CD4-positive, alpha-beta T cell (primary cell): Measurements from ENCODE around the gene RASSF10. TPM values are rescaled to one million over a fixed set of nuclear protein-coding genes. Genes with fewer than 3 reads are reported as not detected.

Experiments used
- ATAC-seq: fragments of 200-7000 bp; cut with Tn5 transposase; one replicate; pipeline ENCODE4 v1.10.0; 2022; ENCODE audit warnings: mild to moderate bottlenecking; ENCODE audit not compliant: poor library complexity
- CTCF ChIA-PET: fragments of 350-600 bp; sonication (Branson Sonifier 250); formaldehyde crosslinking; loops from one replicate; lab custom pipeline; 2021; ENCODE audit warnings: antibody characterized with exemption, inconsistent platforms; lab: Charles Lee
- POLR2A ChIA-PET: fragments of 350-600 bp; sonication (Branson Sonifier 250); formaldehyde crosslinking; loops from one replicate; lab custom pipeline; 2021; ENCODE audit warnings: antibody characterized with exemption, inconsistent platforms; lab: Charles Lee
- DNase-seq, 14 experiments: peaks; one replicate each; pipeline ENCODE4 v3.0.0-alpha.2; 2013 to 2020; ENCODE audit warnings: mixed read lengths in 2 of 14
- H3K27ac ChIP-seq, 2 donors: one replicate each; pipeline versions ENCODE4 v1.5.1 to v1.7.0; 2013; ENCODE audit warnings: low read length in 2 of 2, low read depth in 1 of 2, mild to moderate bottlenecking in 1 of 2
- H3K27me3 ChIP-seq, 2 experiments: 1 replicate in 1 of 2; 2 replicates in 1 of 2; pipeline versions ENCODE4 v1.6.1 to v1.7.0; 2013; ENCODE audit warnings: low read length in 2 of 2, control low read depth in 1 of 2, mild to moderate bottlenecking in 1 of 2, moderate library complexity in 1 of 2; ENCODE audit not compliant: insufficient read depth in 2 of 2, control insufficient read depth in 1 of 2
- H3K36me3 ChIP-seq: one replicate; pipeline ENCODE4 v1.6.1; 2013; ENCODE audit warnings: low read length, control low read depth; ENCODE audit not compliant: insufficient read depth
- H3K4me1 ChIP-seq: one replicate; pipeline ENCODE4 v1.6.1; 2013; ENCODE audit warnings: low read length, control low read depth; ENCODE audit not compliant: insufficient read depth
- H3K4me3 ChIP-seq: one replicate; pipeline ENCODE4 v1.5.1; 2013; ENCODE audit warnings: mild to moderate bottlenecking, low read length, moderate library complexity
- H3K9me3 ChIP-seq, 2 experiments: 1 replicate in 1 of 2; 2 replicates in 1 of 2; pipeline versions ENCODE4 v1.6.1 to v1.7.0; 2013; ENCODE audit warnings: low read length in 2 of 2, mild to moderate bottlenecking in 2 of 2, control low read depth in 1 of 2, moderate library complexity in 1 of 2; ENCODE audit not compliant: control insufficient read depth in 1 of 2, insufficient read depth in 1 of 2
- H3K27ac Mint-ChIP-seq: one replicate; pipeline ENCODE4 v1.8.0; 2020; ENCODE audit warnings: mixed read lengths
- H3K27me3 Mint-ChIP-seq: one replicate; pipeline ENCODE4 v1.8.0; 2021; ENCODE audit warnings: mixed read lengths
- H3K36me3 Mint-ChIP-seq: one replicate; pipeline ENCODE4 v1.8.0; 2021; ENCODE audit warnings: low read depth, mixed read lengths
- H3K4me1 Mint-ChIP-seq: one replicate; pipeline ENCODE4 v1.8.0; 2021; ENCODE audit warnings: low read depth, mixed read lengths
- H3K4me3 Mint-ChIP-seq: one replicate; pipeline ENCODE4 v1.8.0; 2020; ENCODE audit warnings: mild to moderate bottlenecking, mixed read lengths
- H3K9me3 Mint-ChIP-seq: one replicate; pipeline ENCODE4 v1.8.0; 2020; ENCODE audit warnings: mixed read lengths
- CTCF ChIP-seq: fragments of 200-600 bp; IDR thresholded peaks from one replicate; pipeline ENCODE4 v1.8.0; 2022; ENCODE audit warnings: antibody characterized with exemption, mild to moderate bottlenecking
- intact Hi-C, 2 experiments: fragments of 100-400 bp; cut with DNase I in 1 of 2; cut with micrococcal nuclease in 1 of 2; formaldehyde crosslinking; loops; one replicate each; pipeline versions ENCODE4 v1.15.1 to v1.9.0; 2023 to 2025; cut with DNase I, micrococcal nuclease
- total RNA-seq, 174 experiments: library from RNA in 2 of 174; stranded (reverse) in 2 of 174; gene quantifications; one replicate each; pipeline ENCODE4 v1.2.3 and lab custom pipeline; 2021 to 2026

RASSF10 gene
- total RNA-seq, 2 experiments from 2014 or later: not detected

DNA sequence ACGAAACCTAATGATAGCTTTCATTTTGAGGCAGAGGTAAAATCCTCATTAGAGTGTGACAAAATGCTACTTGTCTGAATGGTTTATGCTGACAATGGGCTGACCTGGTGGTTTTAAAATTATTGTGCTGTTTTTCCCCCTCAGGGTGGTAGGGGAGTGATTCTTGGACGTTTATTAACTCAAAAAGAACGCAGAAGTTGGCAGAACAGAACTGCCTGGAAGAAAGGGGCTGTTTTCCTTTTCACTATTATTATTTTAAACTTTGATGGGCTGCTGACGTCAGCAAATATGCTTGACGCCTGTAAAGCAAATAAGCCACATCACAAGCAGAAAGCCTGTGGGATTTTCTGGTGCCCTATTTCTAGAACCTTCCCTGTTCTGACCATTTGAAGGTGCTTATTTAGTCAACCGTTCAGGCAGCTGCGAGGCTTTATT lies 4.0 kb downstream of the RASSF10 start:
- Mint-ChIP-seq H3K9me3 (no peaks in the 10 kb centered on the region), H3K36me3 (no peaks in the 10 kb centered on the region), H3K27ac (no peak overlapping the region), H3K27me3 (peaks cover 67% of the 10 kb centered on the region), H3K4me1 (no peaks in the 10 kb centered on the region), H3K4me3 (no peak overlapping the region)
- Histone ChIP-seq H3K36me3 (no peaks in the 10 kb centered on the region), H3K27ac (no peak overlapping the region), H3K9me3 (peaks cover 0 to 9% of the 10 kb centered on the region in 2 experiments), H3K4me3 (no peak overlapping the region), H3K27me3 (peaks cover 23 to 62% of the 10 kb centered on the region in 2 experiments), H3K4me1 (peaks cover 6% of the 10 kb centered on the region)
- TF ChIP-seq CTCF: no peak
- POLR2A ChIA-PET: no interaction called here
- CTCF ChIA-PET: interaction anchor here (0.7 kb wide), 1 partner anchor 10 kb away, joined by 3 read pairs; no protein-coding TSS in a partner anchor
- DNase-seq: no peak
- intact Hi-C loops: no loop called here
- ATAC-seq: no peak

GRCh38 chr11:13015753-13016152 lies 6.6 kb downstream of the RASSF10 start:
- Mint-ChIP-seq H3K4me3 (no peak overlapping the region), H3K9me3 (no peaks in the 10 kb centered on the region), H3K27ac (no peak overlapping the region), H3K4me1 (no peaks in the 10 kb centered on the region), H3K27me3 (peaks cover 62% of the 10 kb centered on the region), H3K36me3 (no peaks in the 10 kb centered on the region)
- H3K36me3 ChIP-seq: no peaks in the 10 kb centered on the region
- TF ChIP-seq CTCF: no peak
- no peaks in the 10 kb centered on the region for H3K4me1 ChIP-seq
- ChIA-PET POLR2A (no interaction called here), CTCF (no interaction called here)
- intact Hi-C loops: no loop called here
- H3K27me3 ChIP-seq: peaks cover 5 to 37% of the 10 kb centered on the region in 2 experiments
- no peak overlapping the region for H3K27ac ChIP-seq
- peaks cover 0 to 4% of the 10 kb centered on the region in 2 experiments for H3K9me3 ChIP-seq
- DNase-seq (no peak), ATAC-seq (no peak)
- no peak overlapping the region for H3K4me3 ChIP-seq

DNA sequence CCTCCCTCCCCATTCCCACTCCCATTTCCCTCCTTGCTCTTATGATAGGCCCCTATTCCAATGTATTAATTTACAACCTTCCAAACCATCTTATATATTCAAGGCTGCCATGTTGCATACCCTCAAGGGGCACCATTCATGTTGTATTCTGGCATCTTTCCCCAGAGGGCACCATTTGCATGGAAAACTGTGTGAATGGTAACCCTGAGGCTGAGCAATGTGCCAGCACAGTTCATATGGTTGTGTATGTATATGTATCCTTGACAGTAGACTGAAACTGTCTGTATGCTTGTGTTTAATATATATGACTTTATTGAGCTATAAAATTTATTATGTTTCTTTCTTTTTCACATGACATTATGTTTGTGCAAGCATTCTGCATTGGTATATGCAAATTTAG lies 7.3 kb downstream of the RASSF10 start:
- no peak overlapping the region for H3K4me3 Mint-ChIP-seq
- H3K27ac ChIP-seq: no peak overlapping the region
- H3K4me1 ChIP-seq: no peaks in the 10 kb centered on the region
- H3K27me3 ChIP-seq: peaks cover 3 to 36% of the 10 kb centered on the region in 2 experiments
- no peak for TF ChIP-seq CTCF
- H3K36me3 Mint-ChIP-seq: no peaks in the 10 kb centered on the region
- no peaks in the 10 kb centered on the region for H3K9me3 ChIP-seq
- peaks cover 56% of the 10 kb centered on the region for H3K27me3 Mint-ChIP-seq
- no peak for ATAC-seq
- H3K4me1 Mint-ChIP-seq: no peaks in the 10 kb centered on the region
- CTCF ChIA-PET: no interaction called here
- POLR2A ChIA-PET: no interaction called here
- no peak overlapping the region for H3K27ac Mint-ChIP-seq
- intact Hi-C loops: no loop called here
- H3K9me3 Mint-ChIP-seq: no peaks in the 10 kb centered on the region
- no peak overlapping the region for H3K4me3 ChIP-seq
- no peaks in the 10 kb centered on the region for H3K36me3 ChIP-seq
- peak in 1 of 14 experiments; percentile 5 for DNase-seq
